Stimulated activated CD4-positive, alpha-beta T cell treated with anti-CD3 and anti-CD28 coated beads, Interleukin-2, amount 100 ng/mL, for 24 hours (primary cell): Measurements from ENCODE around the gene THAP7.
"Not testable (repeated sequence)": the region's sequence is repeated elsewhere in the genome, so short reads cannot be mapped to it uniquely, and the experiment has no call there.

ENCODE experiments used
- DNase-seq, 2 donors: peaks; one replicate each; pipeline ENCODE4 v3.0.0-alpha.2; 2020

Gene THAP7

DNA sequence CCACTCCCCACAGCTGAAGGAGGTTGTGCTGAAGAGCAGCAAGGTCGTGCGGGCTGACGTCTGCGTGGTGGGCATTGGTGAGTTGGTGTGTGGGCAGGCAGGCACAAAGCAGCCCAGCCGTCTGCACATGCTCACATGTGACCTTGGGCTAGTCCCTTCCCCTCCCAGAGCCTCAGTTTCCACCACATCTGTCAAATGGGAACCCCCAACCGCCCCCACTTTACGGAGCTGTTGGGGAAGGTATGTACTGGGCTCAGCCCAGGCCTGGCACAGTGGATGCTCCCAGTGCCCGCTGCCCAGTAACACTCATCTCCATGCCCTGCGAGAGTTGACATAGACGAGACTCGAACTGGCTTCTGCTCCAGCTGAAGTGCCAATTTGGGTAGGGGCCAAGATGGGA lies 24.9 kb downstream of the THAP7 start:
- no peak for DNase-seq

DNA sequence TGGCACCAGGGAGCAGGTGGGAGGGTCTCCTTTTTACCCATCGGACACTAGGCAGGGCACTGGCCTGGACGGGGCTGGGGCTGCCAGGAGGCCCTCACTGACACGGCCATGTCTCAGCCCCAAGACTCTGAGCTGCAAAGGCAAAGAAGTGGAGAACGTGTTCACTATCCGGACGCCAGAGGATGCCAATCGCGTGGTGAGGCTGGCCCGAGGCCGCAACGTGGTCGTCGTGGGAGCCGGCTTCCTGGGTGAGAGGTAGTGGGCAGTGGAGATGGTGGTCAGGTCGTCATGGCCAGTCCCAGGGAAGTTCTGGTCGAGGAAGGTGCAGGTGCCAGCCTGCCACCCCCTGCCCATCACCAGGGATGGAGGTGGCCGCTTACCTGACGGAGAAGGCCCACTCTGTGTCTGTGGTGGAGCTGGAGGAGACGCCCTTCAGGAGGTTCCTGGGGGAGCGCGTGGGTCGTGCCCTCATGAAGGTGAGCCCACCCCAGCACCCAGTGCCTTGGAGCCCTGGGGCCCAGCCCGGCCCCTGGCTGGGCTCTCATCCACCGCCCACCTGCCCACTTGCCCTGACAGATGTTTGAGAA lies 25.5 kb downstream of the THAP7 start:
- no peak for DNase-seq

GRCh38 chr22:20975541-20976290 lies 26.2 kb downstream of the THAP7 start:
- DNase-seq = no peak

GRCh38 chr22:20974336-20974955 lies 27.5 kb downstream of the THAP7 start:
- DNase-seq = no peak

- no peak for DNase-seq
These were observed 28.2 kb downstream of the THAP7 start for GRCh38 chr22:20973634-20974286.

GRCh38 chr22:20972933-20973577 lies 28.9 kb downstream of the THAP7 start:
- DNase-seq = no peak

GRCh38 chr22:20972014-20972694 lies 29.8 kb downstream of the THAP7 start:
- DNase-seq = not testable (repeated sequence)

DNA sequence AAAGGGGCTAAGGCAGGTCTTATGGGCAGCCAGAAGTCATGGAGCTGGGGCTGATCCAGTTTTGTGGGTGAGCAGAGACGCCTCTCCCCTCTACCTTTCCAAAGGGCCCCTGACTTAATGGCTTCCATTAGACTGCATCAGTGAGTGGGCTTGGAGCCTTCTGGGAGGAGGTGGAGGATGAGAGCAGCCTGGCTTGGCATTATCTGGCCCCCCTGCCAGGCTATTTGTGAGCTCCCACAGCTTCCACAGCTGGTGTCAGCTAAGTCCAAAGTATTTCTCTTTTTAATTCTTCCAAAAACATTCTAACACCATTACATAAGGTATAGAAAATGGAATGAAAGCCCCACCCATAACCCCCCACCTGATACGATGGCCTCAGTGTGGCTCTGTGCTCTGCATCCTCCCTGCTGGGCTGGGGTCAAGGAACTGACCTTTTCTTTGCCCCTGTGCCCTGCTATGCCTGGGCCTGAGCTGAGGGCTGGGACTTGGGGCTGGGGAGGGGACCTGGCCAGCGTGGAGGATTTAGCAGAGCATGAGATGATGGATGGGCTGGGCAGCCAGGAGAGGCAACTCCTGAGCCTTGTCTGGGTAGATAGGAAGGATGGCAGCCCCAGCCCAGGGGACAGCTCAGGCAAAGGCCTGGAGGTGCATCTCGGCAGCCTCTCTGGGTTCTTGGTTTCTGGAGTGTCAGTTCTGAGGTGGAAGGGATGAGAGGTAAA lies 30.8 kb downstream of the THAP7 start:
- no peak for DNase-seq

DNA sequence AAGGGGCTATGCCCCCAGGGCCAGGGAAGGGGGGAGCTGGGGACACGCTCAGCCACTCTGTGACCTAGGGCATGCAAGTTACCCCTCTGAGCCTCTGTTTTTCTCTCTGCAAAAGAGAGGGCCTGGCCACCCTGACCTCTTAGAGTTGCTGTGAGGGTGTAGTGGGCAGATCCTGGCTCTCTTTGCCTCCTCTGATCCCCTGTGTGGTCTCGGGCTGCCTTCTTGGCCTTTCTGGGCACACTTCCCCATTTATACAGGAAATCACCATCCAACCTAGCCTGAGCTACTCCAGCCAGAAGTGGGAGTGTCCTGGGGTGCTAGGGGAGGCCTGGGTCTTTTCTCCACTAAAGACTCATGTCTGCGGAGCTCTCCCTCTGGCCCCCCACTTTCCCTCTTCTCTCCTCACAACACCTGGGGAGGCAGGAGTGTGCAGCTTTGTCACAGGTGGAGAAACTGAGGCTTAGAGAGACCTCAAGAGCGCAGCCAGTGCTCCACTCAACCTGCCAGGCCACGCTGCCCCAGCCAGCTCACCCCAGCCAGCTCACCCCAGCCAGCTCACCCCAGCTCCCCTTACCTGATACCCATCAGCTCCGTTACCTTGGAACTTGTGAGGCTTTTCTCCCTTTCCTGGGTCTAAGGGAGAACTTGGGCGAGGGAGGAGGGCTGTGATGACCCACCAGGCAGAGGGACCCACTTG lies 33.5 kb downstream of the THAP7 start:
- DNase-seq = no peak

DNA sequence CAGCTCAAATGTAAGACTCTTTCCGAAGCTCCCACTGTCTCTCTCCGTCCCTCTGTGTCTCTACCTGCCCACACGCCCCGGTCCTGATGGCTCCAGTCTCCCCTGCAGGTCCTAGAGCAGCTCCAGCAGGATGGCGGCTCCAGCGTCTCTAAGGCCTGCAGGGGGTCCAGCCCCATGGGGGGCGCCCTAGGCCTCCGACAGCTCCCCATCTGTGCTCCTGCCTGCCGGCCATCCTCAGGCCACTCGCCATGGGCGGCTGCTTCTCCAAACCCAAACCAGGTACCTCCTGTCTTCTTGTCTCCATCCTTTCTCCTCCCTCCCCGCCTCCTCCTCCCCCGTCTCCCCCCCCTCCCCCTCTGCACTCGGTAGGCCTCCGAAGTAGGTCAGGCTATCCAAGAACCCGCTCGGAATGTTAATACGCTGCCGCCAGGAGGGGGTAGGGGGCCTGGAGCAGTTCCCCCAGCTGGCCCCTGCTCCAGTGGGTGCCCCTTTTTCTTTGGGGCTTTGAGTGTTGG lies 34.2 kb downstream of the THAP7 start:
- no peak for DNase-seq

DNA sequence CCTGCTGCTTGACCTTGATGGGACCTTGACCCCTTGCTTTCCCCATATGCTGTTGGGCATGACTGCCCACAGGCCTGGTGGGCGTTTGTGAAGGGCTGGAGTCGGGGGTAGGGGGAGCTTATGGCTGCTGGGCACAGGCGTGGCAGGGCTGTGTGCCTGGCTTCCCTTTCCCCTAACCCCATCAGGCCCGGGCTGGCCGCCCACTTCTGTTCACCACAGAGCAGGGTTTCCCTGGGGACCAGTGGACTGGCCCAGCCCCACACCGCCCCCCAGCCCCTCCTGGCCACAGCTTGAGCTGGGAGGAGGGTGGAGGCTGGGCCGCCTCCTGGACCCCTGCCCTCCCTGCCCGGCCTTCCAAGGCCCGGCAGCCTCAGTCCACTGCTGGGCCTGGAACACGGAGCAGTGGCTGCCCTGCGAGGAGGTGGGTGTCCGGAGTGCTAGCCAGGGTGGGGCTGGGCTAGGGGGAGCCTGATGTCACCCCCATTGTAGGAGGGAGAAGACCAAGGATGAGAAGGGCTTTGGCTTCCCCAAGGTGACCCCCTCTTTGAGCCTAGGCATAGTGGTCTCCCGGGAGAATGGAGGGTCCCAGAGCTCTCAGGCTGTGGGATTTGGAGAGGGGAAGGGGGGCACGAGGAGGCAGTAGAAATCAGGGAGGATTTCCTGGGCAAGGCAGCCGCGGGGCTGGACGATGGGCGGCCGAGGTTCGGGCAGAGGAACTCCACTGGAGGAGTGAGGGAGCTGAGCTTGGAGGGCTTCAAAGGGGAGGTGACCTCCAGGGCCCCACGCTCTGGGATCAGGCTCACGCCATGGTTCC lies 34.8 kb downstream of the THAP7 start, which contains the start of gene AIFM3:
AIFM3 (plus strand) TSS at position 373 of the 814 bp plus-strand sequence. CDS start 690 bp downstream, outside the sequence.
- DNase-seq = no peak

DNA sequence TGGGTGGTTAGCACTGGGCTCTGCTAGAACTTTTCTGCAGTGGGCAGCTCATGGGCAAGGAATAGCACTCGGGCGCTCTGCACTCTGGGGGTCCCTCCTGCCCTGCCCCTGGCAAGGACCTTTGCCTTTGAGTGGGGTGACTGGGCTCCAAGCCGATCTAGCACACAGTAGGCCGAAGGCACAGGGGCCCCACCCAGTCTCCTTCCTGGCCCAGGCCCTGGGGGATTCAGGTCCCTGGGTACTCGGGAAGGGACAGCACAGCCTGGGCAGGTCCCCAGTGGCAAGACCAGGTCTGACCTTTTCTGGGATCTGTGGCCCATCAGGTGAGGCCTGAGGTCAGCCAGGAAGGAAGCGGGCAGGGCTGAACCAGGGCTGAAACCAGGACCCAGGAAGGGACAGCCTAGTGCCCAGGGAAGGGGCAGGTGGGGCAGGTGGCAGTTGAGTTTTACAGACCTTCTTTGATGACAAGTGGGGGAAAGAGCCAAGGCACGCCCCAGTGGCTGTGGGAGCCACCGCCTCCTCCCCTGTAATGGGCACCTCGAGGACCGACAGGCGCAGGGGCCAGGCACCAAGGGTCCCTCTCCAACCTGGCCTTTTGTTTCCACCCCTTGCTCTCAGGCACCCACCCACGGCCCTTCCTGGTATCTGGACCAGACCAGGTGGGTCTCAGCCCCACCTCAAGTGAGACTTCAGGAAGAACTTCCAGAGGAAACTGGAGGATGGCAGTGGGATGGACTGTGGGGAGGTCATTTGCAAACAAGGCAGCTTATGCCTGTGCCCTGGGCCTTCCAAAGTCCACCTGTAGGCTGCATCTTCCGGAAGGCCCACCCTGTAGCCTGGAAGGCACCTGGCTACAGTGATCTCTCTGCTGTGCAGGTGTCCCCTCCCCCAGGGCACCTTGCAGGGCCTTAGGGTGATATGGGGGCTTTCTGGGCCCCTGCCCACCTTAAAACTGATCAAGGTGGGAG lies 35.7 kb downstream of the THAP7 start:
- no peak for DNase-seq

DNA sequence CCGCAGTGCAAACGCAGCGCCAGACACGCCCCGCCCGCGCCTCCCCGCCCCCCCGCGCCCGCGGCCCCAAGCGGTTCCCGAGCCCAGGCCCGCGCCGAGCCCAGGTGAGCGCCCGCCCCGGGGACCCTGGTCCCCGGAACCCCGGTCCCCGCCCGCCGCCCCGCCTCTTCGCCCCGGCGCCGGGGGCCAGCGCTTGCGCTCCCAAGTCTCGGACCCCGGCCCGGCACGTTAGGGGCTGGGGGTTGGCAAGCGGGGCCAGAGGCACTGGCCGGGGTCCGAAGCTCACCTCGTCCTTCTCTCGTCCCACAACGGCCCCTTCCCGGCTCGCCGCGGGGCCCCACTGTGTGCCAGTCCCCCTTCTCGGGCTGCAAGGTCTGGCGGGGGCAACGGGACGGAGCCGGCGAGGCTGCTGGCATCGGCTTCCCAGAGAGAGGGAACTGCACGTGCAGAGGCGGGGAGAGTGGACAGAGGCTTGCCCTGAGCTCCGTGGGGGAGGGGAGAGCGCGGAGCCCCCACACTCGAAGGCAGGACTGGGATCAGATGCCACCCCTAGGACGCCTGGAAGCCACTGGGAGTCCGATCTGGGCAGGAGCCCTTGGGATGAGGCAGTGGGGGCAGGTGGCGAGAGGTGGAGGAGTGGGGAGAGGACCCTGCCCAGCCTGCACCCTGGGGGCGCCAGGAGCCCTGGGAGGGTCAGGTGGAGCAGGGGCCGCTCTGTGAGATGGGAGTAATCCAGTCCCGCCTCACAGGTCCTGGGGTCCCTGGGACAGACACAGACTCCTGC lies 36.6 kb downstream of the THAP7 start:
- DNase-seq = no peak

GRCh38 chr22:20964799-20965103 lies 37.2 kb downstream of the THAP7 start:
- peak in 1 of 2 donors; percentile 20 for DNase-seq

DNA sequence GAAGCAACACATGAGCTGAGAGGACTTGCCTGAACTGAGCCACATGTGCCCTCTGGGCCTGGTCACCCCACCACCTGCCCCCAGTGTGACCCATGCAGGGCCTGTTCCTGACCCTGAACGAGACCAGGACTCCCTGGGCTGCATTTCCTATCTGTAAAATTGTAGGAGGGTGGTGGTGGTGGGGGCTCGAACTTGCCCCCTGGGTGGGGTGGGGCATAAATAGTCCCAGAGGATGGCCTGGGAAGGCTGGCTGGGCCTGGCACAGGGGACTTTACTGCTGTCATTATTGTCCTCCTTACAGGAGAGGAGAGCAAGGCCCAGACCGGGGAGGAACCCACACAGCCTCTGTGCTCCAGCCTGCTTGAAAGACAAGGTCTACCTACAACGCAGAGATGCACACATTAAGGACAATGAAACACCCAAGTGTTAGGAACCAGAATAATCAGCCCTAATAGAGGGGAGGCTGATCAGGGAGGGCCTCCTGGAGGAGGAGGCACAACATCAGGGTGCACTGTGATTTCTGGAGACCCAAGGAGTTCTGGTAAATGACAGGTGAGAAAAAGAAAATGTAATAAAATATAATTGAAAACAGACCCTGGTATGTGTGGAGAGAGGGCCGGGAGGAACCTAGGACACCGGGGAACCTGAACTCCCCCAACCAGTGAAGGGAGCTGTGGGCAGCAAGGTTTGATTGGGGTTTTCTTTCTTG lies 37.7 kb downstream of the THAP7 start:
- DNase-seq = no peak

DNA sequence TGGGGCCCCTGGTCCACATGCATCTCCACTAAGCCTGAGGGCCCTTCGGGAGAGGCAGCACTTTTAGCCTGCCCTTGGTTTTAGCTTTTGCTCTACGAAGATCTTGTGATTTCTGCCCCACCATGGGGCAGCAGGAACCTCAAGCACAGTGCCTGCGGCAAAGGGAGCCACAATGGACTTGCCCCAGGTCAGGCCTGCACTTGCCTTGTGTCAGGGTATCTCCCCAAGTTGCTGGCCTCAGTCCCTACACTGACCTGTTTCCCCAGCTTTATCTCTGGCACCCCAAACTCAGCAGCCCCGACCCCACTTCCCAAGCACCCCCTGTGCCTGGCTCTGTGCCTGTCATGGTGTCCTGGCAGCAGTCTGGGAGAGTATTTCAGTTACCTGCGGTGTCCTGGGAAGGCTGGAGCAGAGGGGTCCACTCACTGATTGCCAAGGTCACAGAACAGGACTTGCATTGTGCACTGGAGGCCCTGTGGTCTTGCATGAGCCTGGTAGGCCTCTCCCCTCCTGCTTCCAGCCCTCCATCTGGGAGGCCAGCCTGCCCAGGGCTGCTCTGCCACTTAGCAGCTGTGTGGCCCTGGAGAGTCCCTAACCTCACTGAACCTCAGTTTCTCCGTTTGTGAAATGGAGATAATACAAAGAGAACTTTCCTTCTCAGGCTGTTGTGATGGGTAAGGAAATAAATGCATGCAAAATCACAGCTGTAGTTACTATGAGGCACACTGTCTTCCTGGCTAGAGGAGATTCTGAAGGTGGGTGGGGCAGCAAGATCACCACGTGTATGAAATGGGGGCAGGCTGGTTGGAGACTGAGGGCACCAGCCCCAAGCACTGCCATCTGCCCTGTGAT lies 38.5 kb downstream of the THAP7 start:
- DNase-seq = no peak
